Measurements from ENCODE around the gene MOB1A.

- TF ChIP-seq POLR2A (IDR thresholded peaks at IDR 0.05), result no peak
- no peak for TF ChIP-seq POLR2AphosphoS5 (IDR thresholded peaks at IDR 0.05)
- TF ChIP-seq CTCF (IDR thresholded peaks at IDR 0.05), result no peak
These were observed 983 bp downstream of the MOB1A start for GRCh38 chr2:74177696-74178095.

Measured in upper lobe of left lung (tissue), 4 donors.